HEK293 (cell line): ENCODE data around the gene PDZRN4.

Experiments
- CTCF ChIA-PET: fragments of 350-600 bp; formaldehyde crosslinking; extraction: SDS; loops from one replicate; lab custom pipeline; 2021; ENCODE audit warnings: antibody characterized with exemption; lab: Yijun Ruan, JAX
- POLR2A ChIA-PET: fragments of 300-600 bp; formaldehyde crosslinking; extraction: SDS; loops from one replicate; lab custom pipeline; 2020; ENCODE audit warnings: antibody characterized with exemption, inconsistent platforms; lab: Yijun Ruan, JAX
- H3K27ac ChIP-seq: fragments of 200-500 bp; sonication (Bioruptor generic); 2 replicates; pipeline ENCODE4 v1.5.1; 2014; ENCODE audit warnings: low read depth, low read length, control low read depth, inconsistent platforms; ENCODE audit errors: extremely low read depth
- H3K36me3 ChIP-seq, 2 experiments: fragments of 200-500 bp in 1 of 2; sonication (Bioruptor generic) in 1 of 2; 1 replicate in 1 of 2; 2 replicates in 1 of 2; pipeline ENCODE4 v1.5.1; 2014 to 2017; ENCODE audit warnings: inconsistent platforms in 2 of 2, low read length in 2 of 2; ENCODE audit not compliant: control insufficient read depth in 2 of 2, insufficient read depth in 1 of 2
- H3K4me1 ChIP-seq: fragments of 200-500 bp; sonication (Bioruptor generic); 2 replicates; pipeline ENCODE4 v1.5.1; 2014; ENCODE audit warnings: mild to moderate bottlenecking, low read length, inconsistent platforms; ENCODE audit not compliant: control insufficient read depth, insufficient read depth
- H3K4me3 ChIP-seq: 2 replicates; pipeline ENCODE4 v1.5.1; 2011; ENCODE audit warnings: low read depth, mild to moderate bottlenecking, control low read depth, low read length, moderate library complexity
- H3K9me3 ChIP-seq: fragments of 200-500 bp; sonication (Bioruptor generic); 2 replicates; pipeline ENCODE4 v1.5.1; 2014; ENCODE audit warnings: low read depth, low read length, inconsistent platforms; ENCODE audit not compliant: control insufficient read depth, insufficient read depth
- FEZF1 ChIP-seq: fragments of 450-650 bp; formaldehyde crosslinking; IDR thresholded peaks from 2 replicates; pipeline ENCODE4 v1.5.1; 2016; ENCODE audit warnings: missing biosample characterization, missing genetic modification characterization
- PRDM6 ChIP-seq: fragments of 450-650 bp; formaldehyde crosslinking; IDR thresholded peaks from 2 replicates; pipeline ENCODE4 v1.5.1; 2017; ENCODE audit warnings: missing biosample characterization, missing genetic modification characterization
- REST ChIP-seq: fragments of 450-650 bp; formaldehyde crosslinking; IDR thresholded peaks from 2 replicates; pipeline ENCODE4 v1.5.1; 2016; ENCODE audit warnings: missing biosample characterization, missing genetic modification characterization
- SCRT2 ChIP-seq: fragments of 450-650 bp; formaldehyde crosslinking; IDR thresholded peaks from 2 replicates; pipeline ENCODE4 v1.5.1; 2016; ENCODE audit warnings: missing biosample characterization, missing genetic modification characterization
- SP7 ChIP-seq: fragments of 450-650 bp; formaldehyde crosslinking; IDR thresholded peaks from 2 replicates; pipeline ENCODE4 v1.5.1; 2016; ENCODE audit warnings: missing biosample characterization, missing genetic modification characterization
- ZBTB7A ChIP-seq: fragments of 450-650 bp; formaldehyde crosslinking; IDR thresholded peaks from 2 replicates; pipeline ENCODE4 v1.5.1; 2016; ENCODE audit warnings: low read depth, missing biosample characterization, missing genetic modification characterization
- ZFHX2 ChIP-seq: fragments of 450-650 bp; formaldehyde crosslinking; conservative IDR thresholded peaks from 2 replicates; pipeline ENCODE4 v1.5.1; 2016; ENCODE audit warnings: missing biosample characterization, missing genetic modification characterization
- ZFP37 ChIP-seq: fragments of 450-650 bp; formaldehyde crosslinking; IDR thresholded peaks from 2 replicates; pipeline ENCODE4 v1.5.1; 2016; ENCODE audit warnings: missing biosample characterization, missing genetic modification characterization
- ZFP41 ChIP-seq: fragments of 450-650 bp; formaldehyde crosslinking; IDR thresholded peaks from 2 replicates; pipeline ENCODE4 v1.5.1; 2016; ENCODE audit warnings: missing biosample characterization, missing genetic modification characterization, borderline replicate concordance
- ZIC2 ChIP-seq: fragments of 450-650 bp; formaldehyde crosslinking; IDR thresholded peaks from 2 replicates; pipeline ENCODE4 v1.5.1; 2016; ENCODE audit warnings: missing biosample characterization, missing genetic modification characterization
- ZNF133 ChIP-seq: fragments of 450-650 bp; formaldehyde crosslinking; IDR thresholded peaks from 2 replicates; pipeline ENCODE4 v1.5.1; 2016; ENCODE audit warnings: missing biosample characterization, missing genetic modification characterization
- ZNF138 ChIP-seq: fragments of 450-650 bp; formaldehyde crosslinking; IDR thresholded peaks from 2 replicates; pipeline ENCODE4 v1.5.1; 2016; ENCODE audit warnings: missing biosample characterization, missing genetic modification characterization, borderline replicate concordance
- ZNF26 ChIP-seq: fragments of 450-650 bp; formaldehyde crosslinking; IDR thresholded peaks from 2 replicates; pipeline ENCODE4 v1.5.1; 2016; ENCODE audit warnings: missing biosample characterization, missing genetic modification characterization
- ZNF394 ChIP-seq: fragments of 450-650 bp; formaldehyde crosslinking; IDR thresholded peaks from 2 replicates; pipeline ENCODE4 v1.5.1; 2016; ENCODE audit warnings: missing biosample characterization, missing genetic modification characterization, mild to moderate bottlenecking, moderate library complexity, borderline replicate concordance
- ZSCAN23 ChIP-seq: fragments of 450-650 bp; formaldehyde crosslinking; IDR thresholded peaks from 2 replicates; pipeline ENCODE4 v1.5.1; 2016; ENCODE audit warnings: missing biosample characterization, missing genetic modification characterization
- TF ChIP-seq, protein P1 (sequence below): fragments of 450-650 bp; formaldehyde crosslinking; IDR thresholded peaks from 2 replicates; pipeline ENCODE4 v1.5.1; 2016; ENCODE audit warnings: missing biosample characterization, missing genetic modification characterization
- TF ChIP-seq, protein P2 (sequence below): fragments of 450-650 bp; IDR thresholded peaks from 2 replicates; pipeline ENCODE4 v1.5.1; 2018; ENCODE audit warnings: missing biosample characterization, mild to moderate bottlenecking, missing genetic modification characterization
- TF ChIP-seq, protein P3 (sequence below): fragments of 450-650 bp; formaldehyde crosslinking; IDR thresholded peaks from 2 replicates; pipeline ENCODE4 v1.5.1; 2017; ENCODE audit warnings: missing biosample characterization, missing genetic modification characterization

The PDZRN4 gene

DNA sequence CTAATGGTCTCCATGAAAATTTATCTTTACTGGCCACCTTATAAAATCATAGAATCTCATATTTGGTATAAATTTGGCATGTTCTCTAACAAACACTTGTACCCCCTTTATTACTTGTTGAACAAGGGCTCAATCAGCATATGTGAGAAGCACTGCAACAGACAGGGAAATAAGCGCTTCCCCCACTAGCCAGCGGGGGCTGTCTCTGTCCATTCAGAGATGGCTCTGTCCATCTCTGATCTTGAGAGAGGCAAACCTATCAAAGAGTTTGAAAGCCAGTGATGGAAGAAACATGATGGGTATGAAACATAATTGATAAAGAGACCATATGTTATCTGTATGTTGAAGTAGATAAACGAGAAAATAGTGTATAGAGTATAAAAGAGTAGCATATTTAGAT, 326.8 kb downstream of the PDZRN4 start (continued):
- TF ChIP-seq REST (tag by site-specific recombination): 0 out of 2 replicates have a peak, but pooled peaks have one; percentile 20
- TF ChIP-seq ZFP37 (tag by site-specific recombination): no peak
- no peak for TF ChIP-seq ZNF394 (tag by site-specific recombination)

DNA sequence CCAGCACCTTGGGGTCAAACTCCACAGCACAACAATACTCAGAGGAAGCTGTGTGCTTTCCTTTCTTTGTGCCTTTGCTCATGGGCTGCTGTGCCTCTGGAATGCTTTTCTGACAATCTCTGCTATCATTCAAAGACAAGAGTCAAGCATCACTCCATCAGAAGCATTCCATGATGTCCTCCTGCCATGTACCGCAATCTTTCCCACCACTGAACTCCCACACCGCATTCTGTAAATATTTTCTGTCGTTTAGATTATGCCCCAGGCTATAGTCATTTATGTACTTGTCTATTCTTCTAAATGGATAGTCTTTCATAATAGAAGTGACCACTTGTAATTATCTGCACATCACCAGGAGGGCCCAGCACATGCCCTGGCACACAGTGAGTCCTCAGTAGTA, 327.8 kb downstream of the PDZRN4 start:
- H3K4me1 ChIP-seq: peaks cover 4% of the 10 kb centered on the region
- POLR2A ChIA-PET: no interaction called here
- H3K27ac ChIP-seq: no peak overlapping the region
- no peaks in the 10 kb centered on the region for H3K9me3 ChIP-seq
- no peaks in the 10 kb centered on the region for H3K36me3 ChIP-seq
- CTCF ChIA-PET: interaction anchor here (1.1 kb wide), 1 partner anchor 148 kb away, joined by 3 read pairs; no protein-coding TSS in a partner anchor
- TF ChIP-seq, protein P1, sequence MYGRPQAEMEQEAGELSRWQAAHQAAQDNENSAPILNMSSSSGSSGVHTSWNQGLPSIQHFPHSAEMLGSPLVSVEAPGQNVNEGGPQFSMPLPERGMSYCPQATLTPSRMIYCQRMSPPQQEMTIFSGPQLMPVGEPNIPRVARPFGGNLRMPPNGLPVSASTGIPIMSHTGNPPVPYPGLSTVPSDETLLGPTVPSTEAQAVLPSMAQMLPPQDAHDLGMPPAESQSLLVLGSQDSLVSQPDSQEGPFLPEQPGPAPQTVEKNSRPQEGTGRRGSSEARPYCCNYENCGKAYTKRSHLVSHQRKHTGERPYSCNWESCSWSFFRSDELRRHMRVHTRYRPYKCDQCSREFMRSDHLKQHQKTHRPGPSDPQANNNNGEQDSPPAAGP (tag by site-specific recombination): no peak
- TF ChIP-seq, all 188 proteins: peak for 0
- no peak overlapping the region for H3K4me3 ChIP-seq

DNA sequence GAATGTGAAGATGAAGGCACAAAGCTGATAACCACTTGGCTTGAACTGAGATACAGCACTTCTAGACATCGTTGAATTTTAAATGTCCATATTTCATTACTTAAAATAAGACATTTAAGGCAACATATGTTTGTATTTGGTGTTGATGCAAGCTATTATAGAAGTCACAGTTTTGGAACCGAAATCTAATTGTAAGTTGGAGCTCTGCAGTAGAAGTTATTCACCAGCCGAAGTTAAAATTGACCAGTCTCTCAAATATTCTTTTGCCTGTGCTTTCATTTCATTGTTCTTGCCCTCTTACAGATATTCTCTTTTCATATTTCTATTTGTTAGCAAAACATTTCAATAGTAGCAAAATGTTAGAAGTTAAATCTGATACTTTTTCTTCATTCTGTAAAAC, 332.7 kb downstream of the PDZRN4 start:
- Histone ChIP-seq H3K9me3 (no peaks in the 10 kb centered on the region), H3K4me1 (peaks cover 12% of the 10 kb centered on the region), H3K4me3 (no peak overlapping the region), H3K36me3 (no peaks in the 10 kb centered on the region), H3K27ac (no peak overlapping the region)
- ChIA-PET POLR2A (no interaction called here), CTCF (no interaction called here)
- TF ChIP-seq ZFHX2 (tag by site-specific recombination) (no peak), SP7 (tag by site-specific recombination) (no peak), ZFP41 (no peak), ZBTB7A (tag by site-specific recombination) (no peak)

GRCh38 chr12:41521872-41522379, 333.8 kb downstream of the PDZRN4 start:
- H3K36me3 ChIP-seq: no peaks in the 10 kb centered on the region
- no peak overlapping the region for H3K4me3 ChIP-seq
- CTCF ChIA-PET: interaction anchor here (1.0 kb wide), 1 partner anchor 246 kb away, joined by 3 read pairs; no protein-coding TSS in a partner anchor
- POLR2A ChIA-PET: no interaction called here
- no peaks in the 10 kb centered on the region for H3K9me3 ChIP-seq
- peaks cover 12% of the 10 kb centered on the region for H3K4me1 ChIP-seq
- H3K27ac ChIP-seq: 0 out of 2 replicates have a peak overlapping the region, but pooled peaks have one; percentile 7
- peak; percentile 56 for TF ChIP-seq SCRT2 (tag by site-specific recombination)
- TF ChIP-seq, protein P2, sequence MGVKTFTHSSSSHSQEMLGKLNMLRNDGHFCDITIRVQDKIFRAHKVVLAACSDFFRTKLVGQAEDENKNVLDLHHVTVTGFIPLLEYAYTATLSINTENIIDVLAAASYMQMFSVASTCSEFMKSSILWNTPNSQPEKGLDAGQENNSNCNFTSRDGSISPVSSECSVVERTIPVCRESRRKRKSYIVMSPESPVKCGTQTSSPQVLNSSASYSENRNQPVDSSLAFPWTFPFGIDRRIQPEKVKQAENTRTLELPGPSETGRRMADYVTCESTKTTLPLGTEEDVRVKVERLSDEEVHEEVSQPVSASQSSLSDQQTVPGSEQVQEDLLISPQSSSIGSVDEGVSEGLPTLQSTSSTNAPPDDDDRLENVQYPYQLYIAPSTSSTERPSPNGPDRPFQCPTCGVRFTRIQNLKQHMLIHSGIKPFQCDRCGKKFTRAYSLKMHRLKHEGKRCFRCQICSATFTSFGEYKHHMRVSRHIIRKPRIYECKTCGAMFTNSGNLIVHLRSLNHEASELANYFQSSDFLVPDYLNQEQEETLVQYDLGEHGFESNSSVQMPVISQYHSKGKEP (tag by site-specific recombination): peak; percentile 39; the same call in 1 of the 2 replicates
- TF ChIP-seq ZSCAN23 (tag by site-specific recombination): no peak
- TF ChIP-seq ZNF138 (tag by site-specific recombination): no peak
- TF ChIP-seq ZNF133 (tag by site-specific recombination): no peak
- TF ChIP-seq ZNF26: no peak
- TF ChIP-seq ZIC2: no peak
- TF ChIP-seq, protein P3, sequence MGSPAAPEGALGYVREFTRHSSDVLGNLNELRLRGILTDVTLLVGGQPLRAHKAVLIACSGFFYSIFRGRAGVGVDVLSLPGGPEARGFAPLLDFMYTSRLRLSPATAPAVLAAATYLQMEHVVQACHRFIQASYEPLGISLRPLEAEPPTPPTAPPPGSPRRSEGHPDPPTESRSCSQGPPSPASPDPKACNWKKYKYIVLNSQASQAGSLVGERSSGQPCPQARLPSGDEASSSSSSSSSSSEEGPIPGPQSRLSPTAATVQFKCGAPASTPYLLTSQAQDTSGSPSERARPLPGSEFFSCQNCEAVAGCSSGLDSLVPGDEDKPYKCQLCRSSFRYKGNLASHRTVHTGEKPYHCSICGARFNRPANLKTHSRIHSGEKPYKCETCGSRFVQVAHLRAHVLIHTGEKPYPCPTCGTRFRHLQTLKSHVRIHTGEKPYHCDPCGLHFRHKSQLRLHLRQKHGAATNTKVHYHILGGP (tag by site-specific recombination): 0 out of 2 replicates have a peak, but pooled peaks have one; percentile 23
- peak; percentile 66 for TF ChIP-seq FEZF1 (tag by site-specific recombination)
- peak; percentile 51; the same call in 1 of the 2 replicates for TF ChIP-seq PRDM6 (tag by site-specific recombination)
